Breast epithelium (tissue), 4 donors: ENCODE data around the gene BBX. TPM values are rescaled to one million over a fixed set of nuclear protein-coding genes. Genes with fewer than 3 reads are reported as not detected.
A peak's percentile ranks its signal among the peaks of the same experiment; 100 is the strongest.

Experiments used
- DNase-seq, 2 donors: peaks; one replicate each; pipeline ENCODE4 v3.0.0-alpha.2; 2019; ENCODE audit warnings: low spot score in 2 of 2
- H3K27ac ChIP-seq, 2 donors: fragments of 200-600 bp; sonication (generic) in 1 of 2; one replicate each; pipeline ENCODE4 v1.5.1; 2016 to 2019; ENCODE audit warnings: mild to moderate bottlenecking in 1 of 2
- H3K27me3 ChIP-seq, 2 donors: fragments of 200-600 bp; sonication (generic) in 1 of 2; one replicate each; pipeline versions ENCODE4 v1.5.1 to v1.6.0; 2017 to 2019; ENCODE audit warnings: control low read depth in 1 of 2, mild to moderate bottlenecking in 1 of 2
- H3K36me3 ChIP-seq: fragments of 200-600 bp; one replicate; pipeline ENCODE4 v1.5.1; 2019
- H3K4me1 ChIP-seq, 2 donors: fragments of 200-600 bp; sonication (generic); one replicate each; pipeline ENCODE4 v1.5.1; 2016 to 2019; ENCODE audit warnings: control low read depth in 1 of 2
- H3K4me3 ChIP-seq, 3 donors: fragments of 200-600 bp; sonication (generic); 1 replicate in 2 of 3; 2 replicates in 1 of 3; pipeline ENCODE4 v1.5.1; 2016 to 2019; ENCODE audit warnings: mild to moderate bottlenecking in 3 of 3, moderate library complexity in 2 of 3
- H3K9me3 ChIP-seq, 2 donors: fragments of 200-600 bp; sonication (generic) in 1 of 2; one replicate each; pipeline ENCODE4 v1.5.1; 2016 to 2019; ENCODE audit warnings: control low read depth in 1 of 2
- CTCF ChIP-seq, 3 donors: fragments of 450-650 bp; IDR thresholded peaks; one replicate each; pipeline ENCODE4 v1.5.1; 2016 to 2017; ENCODE audit warnings: antibody characterized with exemption in 3 of 3, mild to moderate bottlenecking in 3 of 3, moderate library complexity in 3 of 3
- POLR2A ChIP-seq: fragments of 450-650 bp; IDR thresholded peaks from one replicate; pipeline ENCODE4 v1.6.1; 2016; ENCODE audit warnings: antibody characterized with exemption, mild to moderate bottlenecking, moderate library complexity
- POLR2AphosphoS5 ChIP-seq, 3 donors: sonication (generic); formaldehyde crosslinking; IDR thresholded peaks; one replicate each; pipeline ENCODE4 v1.6.1; 2017; ENCODE audit warnings: antibody characterized with exemption in 3 of 3
- intact Hi-C: fragments of 100-400 bp; cut with DNase I; formaldehyde crosslinking; loops from one replicate; pipeline ENCODE4 v1.15.1; 2023; ENCODE audit warnings: low total_unique reads
- total RNA-seq, 3 donors: library from RNA; depleted of rRNA; stranded (reverse); fragments of >200 nt; gene quantifications; one replicate each; pipeline ENCODE4 v1.1.0, GENCODE V29; 2016

BBX gene
- total RNA-seq, 3 donors from 2014 or later: 59.0 to 95.9 (median 70.8) TPM

GRCh38 chr3:107737914-107738313 lies 215.2 kb downstream of the BBX start:
- H3K27me3 ChIP-seq: no peaks in the 10 kb centered on the region
- no peaks in the 10 kb centered on the region for H3K4me1 ChIP-seq
- H3K36me3 ChIP-seq: no peaks in the 10 kb centered on the region
- H3K27ac ChIP-seq: no peak overlapping the region
- DNase-seq: no peak
- H3K4me3 ChIP-seq: no peak overlapping the region
- H3K9me3 ChIP-seq: no peaks in the 10 kb centered on the region
- intact Hi-C loops: no loop called here
- TF ChIP-seq POLR2AphosphoS5 (IDR thresholded peaks at IDR 0.05): no peak
- no peak for TF ChIP-seq CTCF (IDR thresholded peaks at IDR 0.05)
- no peak for TF ChIP-seq POLR2A

- Histone ChIP-seq H3K9me3 (no peaks in the 10 kb centered on the region), H3K36me3 (no peaks in the 10 kb centered on the region), H3K27me3 (no peaks in the 10 kb centered on the region), H3K4me3 (no peak overlapping the region), H3K27ac (no peak overlapping the region), H3K4me1 (no peaks in the 10 kb centered on the region)
- TF ChIP-seq POLR2AphosphoS5 (IDR thresholded peaks at IDR 0.05) (no peak), CTCF (IDR thresholded peaks at IDR 0.05) (no peak), POLR2A (no peak)
- DNase-seq: no peak
- intact Hi-C loops: no loop called here
These were observed 215.9 kb downstream of the BBX start for GRCh38 chr3:107738486-107739183.

- Histone ChIP-seq H3K27ac (no peak overlapping the region), H3K36me3 (no peaks in the 10 kb centered on the region), H3K9me3 (no peaks in the 10 kb centered on the region), H3K27me3 (no peaks in the 10 kb centered on the region), H3K4me3 (no peak overlapping the region), H3K4me1 (no peaks in the 10 kb centered on the region)
- TF ChIP-seq POLR2AphosphoS5 (IDR thresholded peaks at IDR 0.05) (no peak), CTCF (IDR thresholded peaks at IDR 0.05) (no peak), POLR2A (no peak)
- intact Hi-C loops: no loop called here
- no peak for DNase-seq
These were observed 216.5 kb downstream of the BBX start for GRCh38 chr3:107739227-107739626.

- H3K27ac ChIP-seq: no peak overlapping the region
- H3K27me3 ChIP-seq: no peaks in the 10 kb centered on the region
- intact Hi-C loops: no loop called here
- H3K4me3 ChIP-seq: no peak overlapping the region
- no peaks in the 10 kb centered on the region for H3K9me3 ChIP-seq
- DNase-seq: no peak
- no peaks in the 10 kb centered on the region for H3K36me3 ChIP-seq
- no peaks in the 10 kb centered on the region for H3K4me1 ChIP-seq
- TF ChIP-seq CTCF (IDR thresholded peaks at IDR 0.05) (peak in 2 of 3 donors; percentile 53 to 56), POLR2A (no peak), POLR2AphosphoS5 (IDR thresholded peaks at IDR 0.05) (no peak)
These were observed 218.5 kb downstream of the BBX start for GRCh38 chr3:107740992-107741896.

- H3K27me3 ChIP-seq: no peaks in the 10 kb centered on the region
- no peaks in the 10 kb centered on the region for H3K4me1 ChIP-seq
- no peaks in the 10 kb centered on the region for H3K9me3 ChIP-seq
- H3K36me3 ChIP-seq: no peaks in the 10 kb centered on the region
- H3K27ac ChIP-seq: no peak overlapping the region
- no peak for DNase-seq
- H3K4me3 ChIP-seq: no peak overlapping the region
- intact Hi-C loops: no loop called here
- TF ChIP-seq POLR2A: no peak
- no peak for TF ChIP-seq POLR2AphosphoS5 (IDR thresholded peaks at IDR 0.05)
- TF ChIP-seq CTCF (IDR thresholded peaks at IDR 0.05): no peak
These were observed 222.6 kb downstream of the BBX start for GRCh38 chr3:107745354-107745753.
